Measurements from ENCODE around the gene CRELD1.

The CRELD1 gene

GRCh38 chr3:9915254-9916141 is 18.1 kb upstream of the CRELD1 start:
- peak overlapping the region; percentile 38; the same call in 1 of the 2 replicates for H3K4me2 ChIP-seq (ENCODE audit: low read length)
- H3K27me3 ChIP-seq (ENCODE audit: insufficient read depth, low read length), result no peaks in the 10 kb centered on the region
- no peak overlapping the region for H3K27ac ChIP-seq (ENCODE audit: low read depth, low read length, poor library complexity, severe bottlenecking)
- no peaks in the 10 kb centered on the region for H3K4me1 ChIP-seq (ENCODE audit: insufficient read depth, low read length, severe bottlenecking)
- H3F3A ChIP-seq (ENCODE audit: insufficient read depth, low read length), result no peaks in the 10 kb centered on the region
- H3K79me2 ChIP-seq (ENCODE audit: insufficient read depth, low read length), result no peaks in the 10 kb centered on the region
- no peaks in the 10 kb centered on the region for H3K36me3 ChIP-seq (ENCODE audit: insufficient read depth, low read length)
- no peaks in the 10 kb centered on the region for H4K20me1 ChIP-seq (ENCODE audit: insufficient read depth, low read length)
- H3K9me3 ChIP-seq (ENCODE audit: low read length), result no peaks in the 10 kb centered on the region
- H2AFZ ChIP-seq (ENCODE audit: low read length), result no peak overlapping the region
- peak overlapping the region; percentile 25 for H3K4me3 ChIP-seq (ENCODE audit: low read depth, low read length, poor library complexity, severe bottlenecking)
- no peak for TF ChIP-seq EZH2 (IDR thresholded peaks at IDR 0.05; ENCODE audit: borderline replicate concordance, low read length)
- TF ChIP-seq, protein P1, sequence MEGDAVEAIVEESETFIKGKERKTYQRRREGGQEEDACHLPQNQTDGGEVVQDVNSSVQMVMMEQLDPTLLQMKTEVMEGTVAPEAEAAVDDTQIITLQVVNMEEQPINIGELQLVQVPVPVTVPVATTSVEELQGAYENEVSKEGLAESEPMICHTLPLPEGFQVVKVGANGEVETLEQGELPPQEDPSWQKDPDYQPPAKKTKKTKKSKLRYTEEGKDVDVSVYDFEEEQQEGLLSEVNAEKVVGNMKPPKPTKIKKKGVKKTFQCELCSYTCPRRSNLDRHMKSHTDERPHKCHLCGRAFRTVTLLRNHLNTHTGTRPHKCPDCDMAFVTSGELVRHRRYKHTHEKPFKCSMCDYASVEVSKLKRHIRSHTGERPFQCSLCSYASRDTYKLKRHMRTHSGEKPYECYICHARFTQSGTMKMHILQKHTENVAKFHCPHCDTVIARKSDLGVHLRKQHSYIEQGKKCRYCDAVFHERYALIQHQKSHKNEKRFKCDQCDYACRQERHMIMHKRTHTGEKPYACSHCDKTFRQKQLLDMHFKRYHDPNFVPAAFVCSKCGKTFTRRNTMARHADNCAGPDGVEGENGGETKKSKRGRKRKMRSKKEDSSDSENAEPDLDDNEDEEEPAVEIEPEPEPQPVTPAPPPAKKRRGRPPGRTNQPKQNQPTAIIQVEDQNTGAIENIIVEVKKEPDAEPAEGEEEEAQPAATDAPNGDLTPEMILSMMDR (IDR thresholded peaks at IDR 0.05; ENCODE audit: low read length), result no peak
- no peak overlapping the region for H3K9ac ChIP-seq (ENCODE audit: low read length)
- no peaks in the 10 kb centered on the region for H3K9me2 ChIP-seq (ENCODE audit: low read depth, low read length)

GRCh38 chr3:9916346-9916733 is 17.3 kb upstream of the CRELD1 start:
- Histone ChIP-seq H3F3A (ENCODE audit: insufficient read depth, low read length) (no peaks in the 10 kb centered on the region), H3K9me3 (ENCODE audit: low read length) (no peaks in the 10 kb centered on the region), H2AFZ (ENCODE audit: low read length) (no peak overlapping the region), H3K79me2 (ENCODE audit: insufficient read depth, low read length) (no peaks in the 10 kb centered on the region), H3K9me2 (ENCODE audit: low read depth, low read length) (no peaks in the 10 kb centered on the region), H4K20me1 (ENCODE audit: insufficient read depth, low read length) (no peaks in the 10 kb centered on the region), H3K36me3 (ENCODE audit: insufficient read depth, low read length) (no peaks in the 10 kb centered on the region), H3K4me3 (ENCODE audit: low read depth, low read length, poor library complexity, severe bottlenecking) (no peak overlapping the region), H3K4me1 (ENCODE audit: insufficient read depth, low read length, severe bottlenecking) (no peaks in the 10 kb centered on the region), H3K4me2 (ENCODE audit: low read length) (no peak overlapping the region), H3K27ac (ENCODE audit: low read depth, low read length, poor library complexity, severe bottlenecking) (no peak overlapping the region), H3K27me3 (ENCODE audit: insufficient read depth, low read length) (no peaks in the 10 kb centered on the region), H3K9ac (ENCODE audit: low read length) (no peak overlapping the region)
- TF ChIP-seq, protein P1 (IDR thresholded peaks at IDR 0.05; ENCODE audit: low read length), result no peak
- TF ChIP-seq EZH2 (IDR thresholded peaks at IDR 0.05; ENCODE audit: borderline replicate concordance, low read length), result no peak

DNA sequence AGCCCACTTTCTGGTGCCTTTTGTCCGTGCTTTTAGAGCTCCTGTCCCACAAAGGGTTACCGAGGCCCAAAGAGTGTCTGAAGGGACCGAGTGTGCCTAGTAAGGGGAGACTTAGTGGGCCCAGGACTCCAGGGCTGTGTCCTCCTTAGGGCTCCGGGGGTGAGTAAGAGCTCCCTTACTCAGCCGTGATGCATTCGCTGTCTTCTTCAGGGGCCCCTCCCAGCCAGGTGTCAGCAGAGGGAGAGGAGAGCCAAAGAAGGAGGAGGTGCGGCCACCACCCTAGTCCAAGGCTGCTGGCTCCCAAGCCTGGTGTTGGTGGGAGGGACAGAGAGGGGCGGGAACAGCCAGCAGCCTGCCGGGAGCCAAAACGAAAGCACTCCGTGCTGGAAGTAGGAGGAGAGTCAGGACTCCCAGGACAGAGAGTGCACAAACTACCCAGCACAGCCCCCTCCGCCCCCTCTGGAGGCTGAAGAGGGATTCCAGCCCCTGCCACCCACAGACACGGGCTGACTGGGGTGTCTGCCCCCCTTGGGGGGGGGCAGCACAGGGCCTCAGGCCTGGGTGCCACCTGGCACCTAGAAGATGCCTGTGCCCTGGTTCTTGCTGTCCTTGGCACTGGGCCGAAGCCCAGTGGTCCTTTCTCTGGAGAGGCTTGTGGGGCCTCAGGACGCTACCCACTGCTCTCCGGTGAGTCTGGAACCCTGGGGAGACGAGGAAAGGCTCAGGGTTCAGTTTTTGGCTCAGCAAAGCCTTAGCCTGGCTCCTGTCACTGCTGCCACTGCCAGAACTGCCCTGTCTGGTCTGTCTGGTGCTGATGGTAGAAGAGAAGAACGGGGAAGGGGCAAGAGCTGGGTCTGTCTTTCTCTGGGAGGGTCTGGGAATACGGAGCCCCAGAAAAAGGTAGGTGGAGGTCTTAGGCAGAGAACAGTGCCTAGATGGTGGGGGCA is 16.6 kb upstream of the CRELD1 start, which contains the start of gene IL17RC:
Gene IL17RC, plus strand, starts transcription at position 365 of the 947 bp plus-strand sequence. Its CDS starts 218 bp downstream, at position 583.
- Histone ChIP-seq H3K79me2 (ENCODE audit: insufficient read depth, low read length) (no peaks in the 10 kb centered on the region), H3K4me1 (ENCODE audit: insufficient read depth, low read length, severe bottlenecking) (no peaks in the 10 kb centered on the region), H4K20me1 (ENCODE audit: insufficient read depth, low read length) (no peaks in the 10 kb centered on the region), H3K9ac (ENCODE audit: low read length) (no peak within 1 kb of the TSS), H3K27me3 (ENCODE audit: insufficient read depth, low read length) (no peaks in the 10 kb centered on the region), H2AFZ (ENCODE audit: low read length) (no peak within 1 kb of the TSS), H3K9me2 (ENCODE audit: low read depth, low read length) (no peaks in the 10 kb centered on the region), H3K4me2 (ENCODE audit: low read length) (peak within 1 kb of the TSS; percentile 38; the same call in 1 of the 2 replicates), H3K27ac (ENCODE audit: low read depth, low read length, poor library complexity, severe bottlenecking) (no peak within 1 kb of the TSS), H3F3A (ENCODE audit: insufficient read depth, low read length) (no peaks in the 10 kb centered on the region), H3K36me3 (ENCODE audit: insufficient read depth, low read length) (no peaks in the 10 kb centered on the region), H3K4me3 (ENCODE audit: low read depth, low read length, poor library complexity, severe bottlenecking) (peak within 1 kb of the TSS; percentile 25), H3K9me3 (ENCODE audit: low read length) (no peaks in the 10 kb centered on the region)
- TF ChIP-seq, protein P1 (IDR thresholded peaks at IDR 0.05; ENCODE audit: low read length), result no peak
- no peak for TF ChIP-seq EZH2 (IDR thresholded peaks at IDR 0.05; ENCODE audit: borderline replicate concordance, low read length)
